ENCODE data around the gene IHH.

IHH gene

GRCh38 chr2:219089330-219089729 lies 28.6 kb upstream of the IHH start:
- H3K36me3 ChIP-seq (ENCODE audit: control insufficient read depth, insufficient read depth, low read length), result no peaks in the 10 kb centered on the region
- no CpG with 5 or more reads among the region's 4 CpGs for WGBS (ENCODE audit: insufficient coverage, insufficient read length)
- no peak for DNase-seq (ENCODE audit: low read depth, low spot score)
- no peak overlapping the region for H3K4me3 ChIP-seq (ENCODE audit: low read length)
- no peaks in the 10 kb centered on the region for H3K27me3 ChIP-seq (ENCODE audit: control insufficient read depth, insufficient read depth, low read length)
- no peaks in the 10 kb centered on the region for H3K9me3 ChIP-seq (ENCODE audit: control insufficient read depth, insufficient read depth, low read length)
- no peaks in the 10 kb centered on the region for H3K4me1 ChIP-seq (ENCODE audit: control insufficient read depth, insufficient read depth, low read length)
- no peak overlapping the region for H3K27ac ChIP-seq (ENCODE audit: low read length)

- Histone ChIP-seq H3K27ac (ENCODE audit: low read length) (no peak overlapping the region), H3K4me3 (ENCODE audit: low read length) (no peak overlapping the region), H3K9me3 (ENCODE audit: control insufficient read depth, insufficient read depth, low read length) (no peaks in the 10 kb centered on the region), H3K4me1 (ENCODE audit: control insufficient read depth, insufficient read depth, low read length) (no peaks in the 10 kb centered on the region), H3K27me3 (ENCODE audit: control insufficient read depth, insufficient read depth, low read length) (no peaks in the 10 kb centered on the region), H3K36me3 (ENCODE audit: control insufficient read depth, insufficient read depth, low read length) (no peaks in the 10 kb centered on the region)
- WGBS (ENCODE audit: insufficient coverage, insufficient read length), result no CpG with 5 or more reads among the region's 1 CpG
- no peak for DNase-seq (ENCODE audit: low read depth, low spot score)
Observed at GRCh38 chr2:219087848-219088247, 27.1 kb upstream of the IHH start.

GRCh38 chr2:219087361-219087760 lies 26.6 kb upstream of the IHH start:
- Histone ChIP-seq H3K9me3 (ENCODE audit: control insufficient read depth, insufficient read depth, low read length) (no peaks in the 10 kb centered on the region), H3K27me3 (ENCODE audit: control insufficient read depth, insufficient read depth, low read length) (no peaks in the 10 kb centered on the region), H3K36me3 (ENCODE audit: control insufficient read depth, insufficient read depth, low read length) (no peaks in the 10 kb centered on the region), H3K4me3 (ENCODE audit: low read length) (no peak overlapping the region), H3K27ac (ENCODE audit: low read length) (no peak overlapping the region), H3K4me1 (ENCODE audit: control insufficient read depth, insufficient read depth, low read length) (no peaks in the 10 kb centered on the region)
- no peak for DNase-seq (ENCODE audit: low read depth, low spot score)
- no CpG with 5 or more reads among the region's 5 CpGs for WGBS (ENCODE audit: insufficient coverage, insufficient read length)

GRCh38 chr2:219086196-219086595 lies 25.5 kb upstream of the IHH start:
- DNase-seq (ENCODE audit: low read depth, low spot score), result no peak
- no peak overlapping the region for H3K27ac ChIP-seq (ENCODE audit: low read length)
- no peaks in the 10 kb centered on the region for H3K27me3 ChIP-seq (ENCODE audit: control insufficient read depth, insufficient read depth, low read length)
- no peaks in the 10 kb centered on the region for H3K36me3 ChIP-seq (ENCODE audit: control insufficient read depth, insufficient read depth, low read length)
- H3K4me3 ChIP-seq (ENCODE audit: low read length), result no peak overlapping the region
- H3K4me1 ChIP-seq (ENCODE audit: control insufficient read depth, insufficient read depth, low read length), result no peaks in the 10 kb centered on the region
- no peaks in the 10 kb centered on the region for H3K9me3 ChIP-seq (ENCODE audit: control insufficient read depth, insufficient read depth, low read length)

DNA sequence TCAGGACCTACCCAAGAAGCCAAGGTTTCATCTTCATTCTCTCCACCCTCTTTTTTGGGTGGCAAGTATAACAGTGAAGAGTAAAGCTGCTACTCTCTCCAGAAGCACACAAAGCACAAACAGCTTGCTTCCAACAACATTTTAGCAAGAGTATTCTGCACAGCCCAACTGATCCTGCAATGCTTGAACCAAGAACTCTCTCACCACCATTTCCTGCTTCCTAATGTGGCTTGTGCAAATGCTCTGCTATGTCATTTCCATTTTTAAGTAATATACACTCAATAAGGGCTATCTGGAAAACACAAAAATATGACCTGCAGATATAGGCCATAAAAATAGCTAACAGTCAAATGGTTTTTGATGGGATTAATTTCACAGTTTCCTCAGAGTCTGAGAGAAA lies 24.1 kb upstream of the IHH start:
- Histone ChIP-seq H3K27ac (ENCODE audit: low read length) (no peak overlapping the region), H3K9me3 (ENCODE audit: control insufficient read depth, insufficient read depth, low read length) (no peaks in the 10 kb centered on the region), H3K4me1 (ENCODE audit: control insufficient read depth, insufficient read depth, low read length) (no peaks in the 10 kb centered on the region), H3K27me3 (ENCODE audit: control insufficient read depth, insufficient read depth, low read length) (no peaks in the 10 kb centered on the region), H3K4me3 (ENCODE audit: low read length) (no peak overlapping the region), H3K36me3 (ENCODE audit: control insufficient read depth, insufficient read depth, low read length) (no peaks in the 10 kb centered on the region)
- no peak for DNase-seq (ENCODE audit: low read depth, low spot score)

DNA sequence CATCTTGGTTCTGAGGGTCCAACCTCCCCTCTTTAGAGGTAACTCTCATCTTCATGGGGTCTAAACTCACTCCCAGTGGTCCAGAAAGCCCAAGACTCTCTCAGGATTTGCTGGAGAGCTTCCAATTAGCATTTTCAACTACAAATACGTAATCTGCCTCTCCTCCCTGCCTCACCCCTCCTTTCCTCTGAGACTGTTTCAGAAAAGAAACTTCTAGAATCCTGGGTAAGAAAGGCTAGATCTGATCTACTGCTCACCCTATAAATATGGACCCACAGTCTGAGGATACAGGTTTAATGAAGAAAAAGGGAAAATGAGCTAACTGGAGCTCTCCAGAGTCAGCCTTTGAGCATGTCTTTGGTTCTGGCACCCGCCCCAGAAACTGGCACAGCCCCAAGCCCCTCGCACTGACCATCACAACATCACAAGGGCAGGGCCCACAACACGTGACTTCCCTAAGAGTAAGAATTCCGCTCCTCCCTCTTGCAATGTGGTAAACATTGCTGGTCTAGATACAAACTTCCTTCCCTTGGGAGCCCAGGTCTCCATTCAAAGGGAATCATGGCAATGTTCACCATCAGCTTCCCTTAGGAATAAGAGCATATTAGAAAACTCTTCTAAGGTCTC lies 21.7 kb upstream of the IHH start:
- Histone ChIP-seq H3K9me3 (ENCODE audit: control insufficient read depth, insufficient read depth, low read length) (no peaks in the 10 kb centered on the region), H3K27me3 (ENCODE audit: control insufficient read depth, insufficient read depth, low read length) (no peaks in the 10 kb centered on the region), H3K4me1 (ENCODE audit: control insufficient read depth, insufficient read depth, low read length) (no peaks in the 10 kb centered on the region), H3K27ac (ENCODE audit: low read length) (no peak overlapping the region), H3K36me3 (ENCODE audit: control insufficient read depth, insufficient read depth, low read length) (no peaks in the 10 kb centered on the region), H3K4me3 (ENCODE audit: low read length) (no peak overlapping the region)
- no CpG with 5 or more reads among the region's 5 CpGs for WGBS (ENCODE audit: insufficient coverage, insufficient read length)
- no peak for DNase-seq (ENCODE audit: low read depth, low spot score)

GRCh38 chr2:219081701-219082331 lies 21.1 kb upstream of the IHH start:
- H3K4me3 ChIP-seq (ENCODE audit: low read length), result no peak overlapping the region
- H3K9me3 ChIP-seq (ENCODE audit: control insufficient read depth, insufficient read depth, low read length), result no peaks in the 10 kb centered on the region
- H3K36me3 ChIP-seq (ENCODE audit: control insufficient read depth, insufficient read depth, low read length), result no peaks in the 10 kb centered on the region
- DNase-seq (ENCODE audit: low read depth, low spot score), result no peak
- no peak overlapping the region for H3K27ac ChIP-seq (ENCODE audit: low read length)
- no peaks in the 10 kb centered on the region for H3K27me3 ChIP-seq (ENCODE audit: control insufficient read depth, insufficient read depth, low read length)
- H3K4me1 ChIP-seq (ENCODE audit: control insufficient read depth, insufficient read depth, low read length), result no peaks in the 10 kb centered on the region

- no peaks in the 10 kb centered on the region for H3K36me3 ChIP-seq (ENCODE audit: control insufficient read depth, insufficient read depth, low read length)
- no peak for DNase-seq (ENCODE audit: low read depth, low spot score)
- H3K27ac ChIP-seq (ENCODE audit: low read length), result no peak overlapping the region
- H3K27me3 ChIP-seq (ENCODE audit: control insufficient read depth, insufficient read depth, low read length), result no peaks in the 10 kb centered on the region
- no peaks in the 10 kb centered on the region for H3K4me1 ChIP-seq (ENCODE audit: control insufficient read depth, insufficient read depth, low read length)
- no peak overlapping the region for H3K4me3 ChIP-seq (ENCODE audit: low read length)
- WGBS (ENCODE audit: insufficient coverage, insufficient read length), result no CpG with 5 or more reads among the region's 7 CpGs
- no peaks in the 10 kb centered on the region for H3K9me3 ChIP-seq (ENCODE audit: control insufficient read depth, insufficient read depth, low read length)
Observed at GRCh38 chr2:219081096-219081495, 20.4 kb upstream of the IHH start.

GRCh38 chr2:219079417-219079816 lies 18.7 kb upstream of the IHH start:
- WGBS (ENCODE audit: insufficient coverage, insufficient read length), result no CpG with 5 or more reads among the region's 2 CpGs
- H3K27me3 ChIP-seq (ENCODE audit: control insufficient read depth, insufficient read depth, low read length), result no peaks in the 10 kb centered on the region

DNA sequence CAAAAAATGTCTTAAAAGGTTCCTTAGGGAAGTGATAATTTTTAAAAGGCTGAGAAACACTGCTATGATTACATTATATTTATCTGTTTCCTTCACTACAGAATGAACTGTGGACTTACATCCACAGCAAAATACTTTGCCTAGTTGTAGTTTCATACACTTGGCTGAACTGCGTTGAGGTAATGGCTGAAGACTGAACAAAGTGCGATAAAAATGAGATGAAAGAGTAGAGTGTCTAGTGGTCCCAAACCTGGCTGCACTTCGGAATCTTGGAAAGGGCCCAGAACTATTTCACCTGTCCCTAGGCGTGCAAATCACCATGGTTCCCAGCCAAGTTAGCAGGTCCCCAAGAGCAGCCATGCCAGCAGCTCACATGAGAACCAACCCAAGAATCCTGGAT lies 18.2 kb upstream of the IHH start:
- Histone ChIP-seq H3K36me3 (ENCODE audit: control insufficient read depth, insufficient read depth, low read length) (no peaks in the 10 kb centered on the region), H3K9me3 (ENCODE audit: control insufficient read depth, insufficient read depth, low read length) (no peaks in the 10 kb centered on the region), H3K27me3 (ENCODE audit: control insufficient read depth, insufficient read depth, low read length) (no peaks in the 10 kb centered on the region), H3K27ac (ENCODE audit: low read length) (no peak overlapping the region), H3K4me3 (ENCODE audit: low read length) (no peak overlapping the region), H3K4me1 (ENCODE audit: control insufficient read depth, insufficient read depth, low read length) (no peaks in the 10 kb centered on the region)
- no CpG with 5 or more reads among the region's 4 CpGs for whole genome bisulfite sequencing (ENCODE audit: insufficient coverage, insufficient read length)
- no peak for DNase-seq (ENCODE audit: low read depth, low spot score)

More at GRCh38 chr2:219079417-219079816, 18.7 kb upstream of the IHH start:
- H3K36me3 ChIP-seq (ENCODE audit: control insufficient read depth, insufficient read depth, low read length), result no peaks in the 10 kb centered on the region
- H3K27ac ChIP-seq (ENCODE audit: low read length), result no peak overlapping the region
- H3K4me3 ChIP-seq (ENCODE audit: low read length), result no peak overlapping the region
- H3K4me1 ChIP-seq (ENCODE audit: control insufficient read depth, insufficient read depth, low read length), result no peaks in the 10 kb centered on the region
- DNase-seq (ENCODE audit: low read depth, low spot score), result no peak
- no peaks in the 10 kb centered on the region for H3K9me3 ChIP-seq (ENCODE audit: control insufficient read depth, insufficient read depth, low read length)

DNA sequence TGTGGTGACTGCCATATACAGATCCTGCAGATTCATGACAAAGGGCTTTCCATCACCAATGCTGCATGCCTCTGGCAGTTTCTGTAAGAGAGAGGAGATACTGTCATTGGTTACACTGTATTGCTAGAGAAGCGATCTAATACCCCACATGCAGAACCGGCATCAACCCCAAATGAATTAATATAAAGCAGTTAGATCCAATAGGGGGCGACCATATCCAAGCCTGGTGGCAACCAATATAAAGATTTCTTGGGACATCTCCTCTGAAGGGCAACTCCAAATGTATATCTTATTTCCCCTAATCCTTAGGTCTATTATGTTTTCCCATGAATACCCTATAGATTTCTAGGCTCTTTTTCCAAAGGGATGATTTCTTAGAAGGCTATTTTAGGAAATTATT lies 17.4 kb upstream of the IHH start:
- no CpG with 5 or more reads among the region's 3 CpGs for whole genome bisulfite sequencing (ENCODE audit: insufficient coverage, insufficient read length)
- no peaks in the 10 kb centered on the region for H3K9me3 ChIP-seq (ENCODE audit: control insufficient read depth, insufficient read depth, low read length)
- H3K4me3 ChIP-seq (ENCODE audit: low read length), result no peak overlapping the region
- H3K4me1 ChIP-seq (ENCODE audit: control insufficient read depth, insufficient read depth, low read length), result no peaks in the 10 kb centered on the region
- DNase-seq (ENCODE audit: low read depth, low spot score), result no peak
- H3K27me3 ChIP-seq (ENCODE audit: control insufficient read depth, insufficient read depth, low read length), result no peaks in the 10 kb centered on the region
- H3K27ac ChIP-seq (ENCODE audit: low read length), result no peak overlapping the region
- H3K36me3 ChIP-seq (ENCODE audit: control insufficient read depth, insufficient read depth, low read length), result no peaks in the 10 kb centered on the region
